Ascending aorta (tissue), 2 donors: ENCODE data around the gene PDLIM1. TPM values are rescaled to one million over a fixed set of nuclear protein-coding genes. Genes with fewer than 3 reads are reported as not detected.
A peak's percentile ranks its signal among the peaks of the same experiment; 100 is the strongest.

Experiments used
- DNase-seq, 2 donors: peaks; one replicate each; pipeline ENCODE4 v3.0.0-alpha.2; 2019; ENCODE audit warnings: low spot score in 2 of 2
- H3K27ac ChIP-seq, 2 donors: fragments of 200-600 bp; sonication (generic); one replicate each; pipeline ENCODE4 v1.5.1; 2016 to 2017; ENCODE audit warnings: mild to moderate bottlenecking in 1 of 2
- H3K27me3 ChIP-seq: fragments of 200-600 bp; sonication (generic); one replicate; pipeline ENCODE4 v1.5.1; 2017
- H3K36me3 ChIP-seq, 2 donors: fragments of 200-600 bp; sonication (generic); one replicate each; pipeline ENCODE4 v1.5.1; 2016
- H3K4me1 ChIP-seq, 2 donors: fragments of 200-600 bp; sonication (generic); one replicate each; pipeline ENCODE4 v1.5.1; 2016 to 2017; ENCODE audit warnings: mild to moderate bottlenecking in 1 of 2
- H3K4me3 ChIP-seq, 2 donors: fragments of 200-600 bp; sonication (generic); one replicate each; pipeline ENCODE4 v1.5.1; 2016 to 2017; ENCODE audit warnings: mild to moderate bottlenecking in 1 of 2
- H3K9me3 ChIP-seq, 2 donors: fragments of 200-600 bp; sonication (generic); one replicate each; pipeline ENCODE4 v1.5.1; 2016
- intact Hi-C: fragments of 100-400 bp; cut with DNase I; formaldehyde crosslinking; loops from one replicate; pipeline ENCODE4 v1.15.1; 2023
- total RNA-seq: library from RNA; depleted of rRNA; stranded (reverse); fragments of >200 nt; gene quantifications from one replicate; pipeline ENCODE4 v1.1.0, GENCODE V29; 2016
- TF ChIP-seq, protein P1 (sequence below), 3 experiments: fragments of 200-600 bp in 2 of 3; fragments of 450-650 bp in 1 of 3; sonication (generic) in 2 of 3; IDR thresholded peaks; one replicate each; pipeline ENCODE4 v1.5.1; 2016 to 2019; ENCODE audit warnings: antibody characterized with exemption in 3 of 3, mild to moderate bottlenecking in 1 of 3, moderate library complexity in 1 of 3

The PDLIM1 gene
- total RNA-seq, 1 donor from 2014 or later = 191 TPM

DNA sequence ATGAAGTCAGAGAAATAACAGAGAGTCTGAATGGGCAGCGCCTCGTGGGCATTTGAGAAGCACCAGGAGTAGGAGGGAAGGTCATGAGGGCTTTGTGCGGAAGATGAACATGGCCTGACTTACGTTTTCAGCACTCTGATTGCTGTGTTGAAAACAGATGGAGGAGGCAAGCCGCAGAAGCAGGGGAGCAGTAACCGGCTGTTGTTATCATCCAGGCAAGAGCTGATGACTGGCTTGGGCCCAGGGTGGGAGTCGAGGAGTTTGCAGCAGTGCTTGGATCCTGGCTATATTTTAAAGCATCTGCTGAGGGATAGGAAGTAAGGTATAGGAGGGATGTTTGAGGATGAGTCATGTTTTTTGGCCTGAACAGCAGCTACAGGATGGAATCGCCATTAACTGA, 12.7 kb upstream of the PDLIM1 start:
- Histone ChIP-seq H3K9me3 (no peaks in the 10 kb centered on the region), H3K27ac (no peak overlapping the region), H3K4me1 (peaks cover 0 to 6% of the 10 kb centered on the region in 2 donors), H3K27me3 (no peaks in the 10 kb centered on the region), H3K4me3 (no peak overlapping the region), H3K36me3 (no peaks in the 10 kb centered on the region)
- TF ChIP-seq, protein P1, sequence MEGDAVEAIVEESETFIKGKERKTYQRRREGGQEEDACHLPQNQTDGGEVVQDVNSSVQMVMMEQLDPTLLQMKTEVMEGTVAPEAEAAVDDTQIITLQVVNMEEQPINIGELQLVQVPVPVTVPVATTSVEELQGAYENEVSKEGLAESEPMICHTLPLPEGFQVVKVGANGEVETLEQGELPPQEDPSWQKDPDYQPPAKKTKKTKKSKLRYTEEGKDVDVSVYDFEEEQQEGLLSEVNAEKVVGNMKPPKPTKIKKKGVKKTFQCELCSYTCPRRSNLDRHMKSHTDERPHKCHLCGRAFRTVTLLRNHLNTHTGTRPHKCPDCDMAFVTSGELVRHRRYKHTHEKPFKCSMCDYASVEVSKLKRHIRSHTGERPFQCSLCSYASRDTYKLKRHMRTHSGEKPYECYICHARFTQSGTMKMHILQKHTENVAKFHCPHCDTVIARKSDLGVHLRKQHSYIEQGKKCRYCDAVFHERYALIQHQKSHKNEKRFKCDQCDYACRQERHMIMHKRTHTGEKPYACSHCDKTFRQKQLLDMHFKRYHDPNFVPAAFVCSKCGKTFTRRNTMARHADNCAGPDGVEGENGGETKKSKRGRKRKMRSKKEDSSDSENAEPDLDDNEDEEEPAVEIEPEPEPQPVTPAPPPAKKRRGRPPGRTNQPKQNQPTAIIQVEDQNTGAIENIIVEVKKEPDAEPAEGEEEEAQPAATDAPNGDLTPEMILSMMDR (IDR thresholded peaks at IDR 0.05) = no peak
- intact Hi-C loops = no loop called here
- no peak for DNase-seq

DNA sequence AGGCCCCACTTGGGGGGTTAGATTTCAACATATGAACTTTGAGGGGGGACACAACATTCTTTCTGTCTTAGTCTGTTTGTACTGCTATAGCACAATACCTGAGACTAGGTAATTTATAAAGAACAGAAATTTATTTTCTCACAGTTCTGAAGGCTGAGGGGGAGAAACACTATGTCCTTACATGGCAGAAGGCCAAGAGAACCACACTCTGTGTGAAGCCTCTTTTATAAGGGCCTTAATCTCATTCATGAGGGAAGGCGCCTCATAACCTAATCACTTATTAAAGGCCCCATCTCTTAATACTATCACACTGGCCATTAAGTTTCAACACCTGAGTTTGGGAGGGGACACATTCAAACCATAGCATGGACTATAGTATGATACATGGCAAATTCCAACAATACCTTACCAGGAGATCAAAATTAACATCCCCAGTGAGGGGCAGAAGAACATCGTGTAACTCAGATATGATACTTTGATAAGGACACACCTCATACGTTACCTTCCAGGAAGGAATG, 9.3 kb upstream of the PDLIM1 start:
- Histone ChIP-seq H3K27me3 (no peaks in the 10 kb centered on the region), H3K4me1 (peaks cover 0 to 3% of the 10 kb centered on the region in 2 donors)
- intact Hi-C loops = no loop called here

DNA sequence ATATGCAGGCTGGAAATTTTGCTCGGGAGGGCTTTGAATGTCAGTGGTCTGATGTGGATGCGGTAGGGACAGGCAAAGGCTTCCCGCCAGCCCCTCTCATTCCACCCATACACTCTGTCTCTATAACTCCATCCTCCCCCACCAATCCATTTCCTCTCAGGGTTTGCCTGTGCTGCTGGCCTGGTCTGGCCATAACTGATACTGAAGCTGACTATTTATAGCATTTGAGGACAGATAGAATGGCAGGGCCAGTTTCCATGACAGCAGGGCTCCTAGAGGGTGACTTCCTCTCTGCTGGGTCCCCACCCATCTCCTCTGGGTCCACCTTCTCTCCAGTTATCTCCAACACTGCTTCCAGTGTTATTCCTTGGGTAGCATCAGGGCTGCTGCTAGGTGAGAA, 6.6 kb upstream of the PDLIM1 start:
- Histone ChIP-seq H3K27me3 (no peaks in the 10 kb centered on the region), H3K4me3 (no peak overlapping the region), H3K27ac (no peak overlapping the region), H3K4me1 (peaks cover 0 to 3% of the 10 kb centered on the region in 2 donors), H3K36me3 (no peaks in the 10 kb centered on the region), H3K9me3 (no peaks in the 10 kb centered on the region)
- DNase-seq = no peak
- intact Hi-C loops = no loop called here
- TF ChIP-seq, protein P1 (IDR thresholded peaks at IDR 0.05) = no peak

More for the DNA sequence above, 9.3 kb upstream of the PDLIM1 start:
- H3K9me3 ChIP-seq = no peaks in the 10 kb centered on the region
- DNase-seq = no peak
- TF ChIP-seq, protein P1 (IDR thresholded peaks at IDR 0.05) = no peak
- no peaks in the 10 kb centered on the region for H3K36me3 ChIP-seq
- no peak overlapping the region for H3K27ac ChIP-seq
- no peak overlapping the region for H3K4me3 ChIP-seq

DNA sequence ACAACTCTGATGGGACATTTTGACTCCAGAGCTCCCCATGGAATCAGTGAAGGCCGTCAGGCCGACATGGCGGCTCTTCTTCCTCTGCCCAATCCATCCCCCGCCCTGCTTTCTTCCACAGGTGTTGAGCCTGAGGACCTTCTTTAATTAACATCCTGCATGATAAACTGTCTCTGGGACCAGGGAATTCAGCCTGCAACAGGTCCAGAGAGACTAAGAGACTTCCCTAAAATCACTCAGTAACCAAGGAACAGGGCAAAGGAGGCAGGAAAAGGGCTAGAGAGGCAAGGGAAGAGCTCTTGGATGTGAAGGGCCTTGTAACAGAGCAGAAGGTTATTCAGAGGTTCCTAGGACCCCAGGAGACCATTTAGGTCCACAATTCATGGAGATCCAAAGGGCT, 6.0 kb upstream of the PDLIM1 start:
- TF ChIP-seq, protein P1 (IDR thresholded peaks at IDR 0.05) = no peak
- intact Hi-C loops = no loop called here
- no peaks in the 10 kb centered on the region for H3K36me3 ChIP-seq
- no peaks in the 10 kb centered on the region for H3K9me3 ChIP-seq
- no peak overlapping the region for H3K4me3 ChIP-seq
- H3K27me3 ChIP-seq = no peaks in the 10 kb centered on the region
- DNase-seq = no peak
- peaks cover 0 to 3% of the 10 kb centered on the region in 2 donors for H3K4me1 ChIP-seq
- no peak overlapping the region for H3K27ac ChIP-seq

DNA sequence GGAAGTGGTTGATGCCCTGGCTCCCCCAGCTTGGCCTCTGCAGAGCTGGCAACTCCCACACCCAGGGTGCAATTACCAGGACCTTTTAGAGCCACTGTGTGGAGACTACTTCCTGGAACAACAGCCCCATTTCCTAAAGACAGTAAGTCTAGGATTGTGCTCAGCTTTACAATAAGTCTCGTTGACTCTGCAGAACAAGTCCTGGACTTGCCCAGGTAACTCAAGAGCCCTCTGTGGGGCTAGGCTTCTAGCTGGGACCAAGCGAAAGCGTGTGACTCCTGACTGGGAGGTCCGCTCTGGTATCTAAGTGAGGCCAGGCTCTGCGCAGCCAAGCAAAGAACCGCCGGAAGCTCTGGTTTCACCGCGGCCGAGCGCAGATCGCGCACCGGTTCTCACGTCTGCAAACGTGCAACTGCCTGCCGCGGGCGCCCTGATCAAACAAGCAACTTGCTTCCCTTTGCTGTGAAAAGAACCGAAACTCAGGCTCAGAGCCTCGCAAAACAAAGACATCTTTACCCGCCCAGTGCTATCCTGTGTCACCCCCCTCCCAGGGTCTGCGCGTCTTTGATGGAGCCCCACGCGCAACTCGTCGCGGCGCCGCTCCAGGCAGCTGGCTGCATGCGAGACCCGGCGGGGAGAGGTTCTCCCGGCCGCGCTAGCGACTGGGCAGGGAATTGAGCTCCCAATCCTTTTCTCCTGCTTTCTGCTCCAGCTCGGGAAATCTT, 4.4 kb upstream of the PDLIM1 start:
- Histone ChIP-seq H3K36me3 (no peaks in the 10 kb centered on the region), H3K27ac (peak overlapping the region; percentile 22 to 25), H3K4me1 (peaks cover 0 to 7% of the 10 kb centered on the region in 2 donors), H3K9me3 (no peaks in the 10 kb centered on the region), H3K27me3 (no peaks in the 10 kb centered on the region), H3K4me3 (peak overlapping the region; percentile 42 to 61)
- intact Hi-C loops = no loop called here
- DNase-seq = no peak
- TF ChIP-seq, protein P1 (IDR thresholded peaks at IDR 0.05) = no peak
